ENCODE results near the gene FASN.

The FASN gene

DNA sequence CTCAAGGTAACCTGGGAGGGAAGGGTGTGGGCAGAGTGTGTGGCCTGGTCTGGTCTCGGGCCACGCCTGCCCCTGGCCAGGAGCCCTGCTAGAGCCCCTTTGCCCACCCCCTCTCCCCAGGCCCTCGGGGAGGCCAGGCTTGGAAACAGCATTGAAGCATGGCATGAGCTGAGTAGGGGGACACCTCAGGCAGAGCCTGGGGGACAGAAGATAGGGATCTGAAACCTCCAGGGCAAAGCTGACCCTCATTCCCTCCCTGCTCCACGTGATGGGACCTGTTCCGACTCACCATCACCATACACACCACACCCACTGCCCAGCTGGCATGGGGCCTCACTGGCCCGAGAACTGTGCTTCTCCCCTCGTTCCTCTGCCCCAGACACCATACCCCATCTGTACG, 48.9 kb downstream of the FASN start:
- H3K4me2 ChIP-seq (ENCODE audit: low read depth, low read length, poor library complexity, severe bottlenecking), result no peak overlapping the region
- H3K27ac ChIP-seq (ENCODE audit: low read depth, low read length), result no peak overlapping the region
- peaks cover 10% of the 10 kb centered on the region for H3K79me2 ChIP-seq (ENCODE audit: insufficient read depth, low read length)
- H3K9me3 ChIP-seq (ENCODE audit: insufficient read depth, low read length), result no peaks in the 10 kb centered on the region
- H2AFZ ChIP-seq (ENCODE audit: low read depth, low read length, severe bottlenecking), result no peak overlapping the region
- no peaks in the 10 kb centered on the region for H3K36me3 ChIP-seq (ENCODE audit: low read length)
- no peaks in the 10 kb centered on the region for H3F3A ChIP-seq (ENCODE audit: insufficient read depth)
- H3K4me3 ChIP-seq (ENCODE audit: insufficient read depth, low read length, poor library complexity, severe bottlenecking), result no peak overlapping the region
- no peak overlapping the region for H3K9ac ChIP-seq (ENCODE audit: low read length)
- no peaks in the 10 kb centered on the region for H3K27me3 ChIP-seq (ENCODE audit: low read length)
- H3K9me2 ChIP-seq (replicated peaks; ENCODE audit: insufficient read depth, low read length), result no peaks in the 10 kb centered on the region
- TF ChIP-seq EZH2phosphoT487 (conservative IDR thresholded peaks at IDR 0.05; ENCODE audit: low read length) (no peak), CTCF (IDR thresholded peaks at IDR 0.05; ENCODE audit: insufficient read depth, low read length, poor library complexity, severe bottlenecking) (no peak)
- H4K20me1 ChIP-seq (ENCODE audit: low read depth, low read length), result no peaks in the 10 kb centered on the region

- Histone ChIP-seq H3K4me2 (ENCODE audit: low read depth, low read length, poor library complexity, severe bottlenecking) (no peak overlapping the region), H3K9me3 (ENCODE audit: insufficient read depth, low read length) (no peaks in the 10 kb centered on the region), H3K4me3 (ENCODE audit: insufficient read depth, low read length, poor library complexity, severe bottlenecking) (no peak overlapping the region), H3K9me2 (replicated peaks; ENCODE audit: insufficient read depth, low read length) (no peaks in the 10 kb centered on the region), H3K27ac (ENCODE audit: low read depth, low read length) (no peak overlapping the region), H4K20me1 (ENCODE audit: low read depth, low read length) (no peaks in the 10 kb centered on the region), H3F3A (ENCODE audit: insufficient read depth) (no peaks in the 10 kb centered on the region), H2AFZ (ENCODE audit: low read depth, low read length, severe bottlenecking) (no peak overlapping the region), H3K9ac (ENCODE audit: low read length) (no peak overlapping the region), H3K36me3 (ENCODE audit: low read length) (no peaks in the 10 kb centered on the region), H3K79me2 (ENCODE audit: insufficient read depth, low read length) (peaks cover 10% of the 10 kb centered on the region), H3K27me3 (ENCODE audit: low read length) (no peaks in the 10 kb centered on the region)
- TF ChIP-seq CTCF (IDR thresholded peaks at IDR 0.05; ENCODE audit: insufficient read depth, low read length, poor library complexity, severe bottlenecking) (no peak), EZH2phosphoT487 (conservative IDR thresholded peaks at IDR 0.05; ENCODE audit: low read length) (no peak)
These were observed 49.5 kb downstream of the FASN start for GRCh38 chr17:82048571-82048971.

DNA sequence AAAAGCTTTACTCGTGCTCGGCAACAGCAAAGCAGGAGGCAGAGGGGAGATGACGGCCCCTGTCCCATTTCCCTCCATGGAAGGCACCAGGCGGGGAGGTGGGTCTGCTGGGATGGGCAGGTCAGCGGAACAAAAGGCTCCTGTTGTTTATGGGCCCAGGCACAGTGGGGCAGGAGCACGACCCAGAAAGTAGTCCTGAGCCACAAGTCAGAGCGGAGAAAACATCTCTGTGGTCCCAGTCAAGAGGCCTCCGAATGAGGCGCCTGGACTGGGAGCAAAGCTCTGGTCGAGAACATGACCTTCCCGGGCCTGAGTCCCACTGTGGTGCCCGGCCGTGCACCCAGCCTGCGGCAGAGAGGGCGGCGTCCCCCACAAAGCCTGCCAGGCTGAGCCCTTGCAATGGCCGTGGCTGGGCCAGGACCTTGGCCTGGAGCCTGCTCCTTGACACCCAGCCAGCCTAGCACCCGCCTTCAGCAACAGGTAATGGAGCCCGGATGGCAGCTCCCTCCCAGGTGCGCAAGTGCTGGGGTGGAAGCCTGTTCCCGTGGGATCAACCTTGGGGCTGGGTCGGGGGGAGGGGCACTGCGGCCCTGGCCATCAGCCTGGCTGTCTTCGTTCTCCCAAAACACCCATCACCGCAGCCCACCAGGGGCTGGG, 50.0 kb downstream of the FASN start:
- Histone ChIP-seq H3K4me2 (ENCODE audit: low read depth, low read length, poor library complexity, severe bottlenecking) (no peak overlapping the region), H3K9ac (ENCODE audit: low read length) (no peak overlapping the region), H2AFZ (ENCODE audit: low read depth, low read length, severe bottlenecking) (no peak overlapping the region), H3K27ac (ENCODE audit: low read depth, low read length) (no peak overlapping the region), H4K20me1 (ENCODE audit: low read depth, low read length) (no peaks in the 10 kb centered on the region), H3K79me2 (ENCODE audit: insufficient read depth, low read length) (peaks cover 10% of the 10 kb centered on the region), H3K9me3 (ENCODE audit: insufficient read depth, low read length) (no peaks in the 10 kb centered on the region), H3K36me3 (ENCODE audit: low read length) (no peaks in the 10 kb centered on the region), H3K4me3 (ENCODE audit: insufficient read depth, low read length, poor library complexity, severe bottlenecking) (no peak overlapping the region), H3F3A (ENCODE audit: insufficient read depth) (no peaks in the 10 kb centered on the region), H3K27me3 (ENCODE audit: low read length) (no peaks in the 10 kb centered on the region), H3K9me2 (replicated peaks; ENCODE audit: insufficient read depth, low read length) (no peaks in the 10 kb centered on the region)
- no peak for TF ChIP-seq CTCF (IDR thresholded peaks at IDR 0.05; ENCODE audit: insufficient read depth, low read length, poor library complexity, severe bottlenecking)
- no peak for TF ChIP-seq EZH2phosphoT487 (conservative IDR thresholded peaks at IDR 0.05; ENCODE audit: low read length)

Measured in SU-DHL-6 (cell line).